ENCODE results near the gene PAFAH1B1.

PAFAH1B1 gene

DNA sequence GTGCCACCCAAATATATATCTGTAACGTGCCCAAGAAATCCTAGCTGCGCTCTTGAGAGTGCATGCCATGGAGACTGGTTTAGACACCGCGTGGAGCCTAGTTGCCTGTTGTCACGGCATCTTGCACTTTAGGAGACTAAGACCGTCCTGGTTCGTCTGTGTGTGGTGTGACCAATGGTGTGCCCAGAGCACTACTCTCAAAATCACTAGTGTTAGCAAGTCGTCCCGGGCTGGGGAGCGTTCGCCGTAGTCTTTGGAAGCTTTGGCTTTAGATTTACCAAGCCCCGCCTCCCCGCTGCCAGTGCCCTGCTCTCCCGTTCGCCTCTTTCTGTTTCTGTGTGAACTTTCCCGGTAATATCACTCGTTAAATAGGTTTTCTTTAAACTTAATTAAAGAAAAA is 91.1 kb downstream of the PAFAH1B1 start:
- ChIA-PET POLR2A (no interaction called here), CTCF (interaction anchor here (0.6 to 4.6 kb wide), 2 partner anchors 9 to 205 kb away, joined by 4 to 24 read pairs; no protein-coding TSS in a partner anchor)
- Histone ChIP-seq H3K4me3 (ENCODE audit: low read depth, low read length) (no peak overlapping the region), H3K27ac (ENCODE audit: extremely low read depth, low read depth, low read length) (no peak overlapping the region), H3K4me1 (ENCODE audit: control insufficient read depth, insufficient read depth, low read length) (no peaks in the 10 kb centered on the region), H3K9me3 (ENCODE audit: control insufficient read depth, insufficient read depth, low read depth, low read length) (no peaks in the 10 kb centered on the region), H3K36me3 (ENCODE audit: control insufficient read depth in 2 of 2, insufficient read depth in 1 of 2, low read length in 2 of 2) (peaks cover 39 to 65% of the 10 kb centered on the region in 2 experiments)
- TF ChIP-seq ZNF175 (tag by site-specific recombination; IDR thresholded peaks at IDR 0.05) (no peak), TCF7L2 (IDR thresholded peaks at IDR 0.05; ENCODE audit: borderline replicate concordance, low read depth, low read length) (no peak), ZBTB6 (tag by site-specific recombination; IDR thresholded peaks at IDR 0.05) (no peak), ZEB2 (tag by site-specific recombination; IDR thresholded peaks at IDR 0.05) (no peak), HOXD13 (CRISPR knock-in tag; IDR thresholded peaks at IDR 0.05; ENCODE audit: borderline replicate concordance) (no peak), GFI1B (tag by site-specific recombination; IDR thresholded peaks at IDR 0.05) (no peak), ZNF555 (tag by site-specific recombination; conservative IDR thresholded peaks at IDR 0.05) (no peak), ZNF623 (tag by site-specific recombination; IDR thresholded peaks at IDR 0.05) (no peak), MEIS1 (CRISPR knock-in tag; IDR thresholded peaks at IDR 0.05; ENCODE audit: borderline replicate concordance) (no peak), ZNF341 (tag by site-specific recombination; IDR thresholded peaks at IDR 0.05; ENCODE audit: low read depth) (no peak)

DNA sequence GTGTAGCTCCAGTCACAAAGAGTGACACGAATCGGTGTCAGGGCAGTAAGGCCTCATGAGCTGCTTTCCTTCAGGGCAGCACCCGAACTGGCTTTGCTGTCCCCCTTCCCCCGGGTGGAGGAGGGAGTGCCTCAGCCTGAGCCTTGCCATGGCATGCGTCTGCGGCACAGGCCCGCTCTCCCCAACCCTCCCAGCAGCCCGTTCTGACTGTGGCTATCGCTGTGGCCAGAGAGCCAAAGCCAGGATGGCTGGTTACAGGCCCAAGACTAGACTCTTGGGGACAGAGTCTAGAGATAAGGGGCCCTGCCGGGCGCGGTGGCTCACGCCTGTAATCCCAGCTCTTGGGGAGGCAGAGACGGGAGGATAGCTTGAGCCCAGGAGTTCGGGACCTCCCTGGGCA is 92.2 kb downstream of the PAFAH1B1 start:
- no peaks in the 10 kb centered on the region for H3K9me3 ChIP-seq (ENCODE audit: control insufficient read depth, insufficient read depth, low read depth, low read length)
- no peaks in the 10 kb centered on the region for H3K4me1 ChIP-seq (ENCODE audit: control insufficient read depth, insufficient read depth, low read length)
- TF ChIP-seq ZNF692 (tag by site-specific recombination; IDR thresholded peaks at IDR 0.05): no peak
- TF ChIP-seq ZNF350 (tag by site-specific recombination; IDR thresholded peaks at IDR 0.05): no peak
- no peak for TF ChIP-seq YY1 (tag by site-specific recombination; IDR thresholded peaks at IDR 0.05)
- TF ChIP-seq ZNF341 (tag by site-specific recombination; IDR thresholded peaks at IDR 0.05; ENCODE audit: low read depth): no peak
- no peak for TF ChIP-seq PRDM4 (tag by site-specific recombination; IDR thresholded peaks at IDR 0.05)
- no peak for TF ChIP-seq SCRT1 (tag by site-specific recombination; IDR thresholded peaks at IDR 0.05; ENCODE audit: borderline replicate concordance)
- H3K36me3 ChIP-seq (ENCODE audit: control insufficient read depth in 2 of 2, insufficient read depth in 1 of 2, low read length in 2 of 2): peaks cover 29 to 62% of the 10 kb centered on the region in 2 experiments
- POLR2A ChIA-PET: interaction anchor here (0.5 to 1.1 kb wide), 3 partner anchors 17 to 93 kb away, joined by 3 to 4 read pairs (median 3); no protein-coding TSS in a partner anchor
- H3K4me3 ChIP-seq (ENCODE audit: low read depth, low read length): no peak overlapping the region
- H3K27ac ChIP-seq (ENCODE audit: extremely low read depth, low read depth, low read length): no peak overlapping the region
- CTCF ChIA-PET: interaction anchor here (1.5 to 4.6 kb wide), 2 partner anchors 11 to 25 kb away, joined by 4 to 24 read pairs; no protein-coding TSS in a partner anchor

DNA sequence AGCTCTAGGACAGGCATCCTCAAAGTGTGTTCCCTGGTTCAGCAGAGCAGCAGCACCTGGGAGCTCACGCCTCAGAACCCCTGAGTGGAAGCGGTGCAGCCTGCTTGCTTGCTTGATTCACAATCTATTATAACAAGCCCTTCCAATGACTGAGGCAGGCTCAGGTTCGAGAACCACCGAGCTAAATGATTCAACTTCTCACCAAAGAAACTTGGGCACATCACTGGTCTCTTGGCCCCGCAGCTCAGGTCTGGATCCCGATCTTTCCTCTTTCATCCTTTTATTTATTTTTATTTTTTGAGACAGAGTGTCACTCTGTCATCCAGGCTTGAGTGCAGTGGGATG is 93.6 kb downstream of the PAFAH1B1 start:
- Histone ChIP-seq H3K4me3 (ENCODE audit: low read depth, low read length) (no peak overlapping the region), H3K36me3 (ENCODE audit: control insufficient read depth in 2 of 2, insufficient read depth in 1 of 2, low read length in 2 of 2) (peaks cover 23 to 60% of the 10 kb centered on the region in 2 experiments), H3K27ac (ENCODE audit: extremely low read depth, low read depth, low read length) (peak overlapping the region; percentile 28; the same call in 1 of the 2 replicates), H3K9me3 (ENCODE audit: control insufficient read depth, insufficient read depth, low read depth, low read length) (no peaks in the 10 kb centered on the region), H3K4me1 (ENCODE audit: control insufficient read depth, insufficient read depth, low read length) (no peaks in the 10 kb centered on the region)
- CTCF ChIA-PET: interaction anchor here (0.7 to 4.6 kb wide), 4 partner anchors 10 to 26 kb away, joined by 3 to 24 read pairs (median 5); no protein-coding TSS in a partner anchor
- POLR2A ChIA-PET: interaction anchor here (0.9 to 2.8 kb wide), 3 partner anchors 8 to 176 kb away, joined by 3 to 9 read pairs (median 5); partner anchors contain the start of gene METTL16
- TF ChIP-seq ZNF114 (tag by site-specific recombination; IDR thresholded peaks at IDR 0.05): no peak
- no peak for TF ChIP-seq ZNF670 (tag by site-specific recombination; IDR thresholded peaks at IDR 0.05; ENCODE audit: low read depth)
- TF ChIP-seq, protein P1, sequence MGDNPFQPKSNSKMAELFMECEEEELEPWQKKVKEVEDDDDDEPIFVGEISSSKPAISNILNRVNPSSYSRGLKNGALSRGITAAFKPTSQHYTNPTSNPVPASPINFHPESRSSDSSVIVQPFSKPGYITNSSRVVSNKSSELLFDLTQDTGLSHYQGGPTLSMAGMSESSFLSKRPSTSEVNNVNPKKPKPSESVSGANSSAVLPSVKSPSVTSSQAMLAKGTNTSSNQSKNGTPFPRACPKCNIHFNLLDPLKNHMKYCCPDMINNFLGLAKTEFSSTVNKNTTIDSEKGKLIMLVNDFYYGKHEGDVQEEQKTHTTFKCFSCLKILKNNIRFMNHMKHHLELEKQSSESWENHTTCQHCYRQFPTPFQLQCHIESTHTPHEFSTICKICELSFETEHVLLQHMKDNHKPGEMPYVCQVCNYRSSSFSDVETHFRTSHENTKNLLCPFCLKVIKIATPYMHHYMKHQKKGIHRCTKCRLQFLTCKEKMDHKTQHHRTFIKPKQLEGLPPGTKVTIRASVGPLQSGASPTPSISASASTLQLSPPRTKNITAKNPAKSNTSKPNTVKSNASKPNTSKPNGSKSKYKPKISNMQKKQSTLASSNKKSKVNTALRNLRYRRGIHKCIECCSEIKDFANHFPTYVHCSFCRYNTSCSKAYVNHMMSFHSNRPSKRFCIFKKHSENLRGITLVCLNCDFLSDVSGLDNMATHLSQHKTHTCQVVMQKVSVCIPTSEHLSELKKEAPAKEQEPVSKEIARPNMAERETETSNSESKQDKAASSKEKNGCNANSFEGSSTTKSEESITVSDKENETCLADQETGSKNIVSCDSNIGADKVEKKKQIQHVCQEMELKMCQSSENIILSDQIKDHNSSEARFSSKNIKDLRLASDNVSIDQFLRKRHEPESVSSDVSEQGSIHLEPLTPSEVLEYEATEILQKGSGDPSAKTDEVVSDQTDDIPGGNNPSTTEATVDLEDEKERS (tag by site-specific recombination; IDR thresholded peaks at IDR 0.05): no peak
- TF ChIP-seq GLIS1 (tag by site-specific recombination; IDR thresholded peaks at IDR 0.05): no peak
- no peak for TF ChIP-seq ZNF18 (tag by site-specific recombination; IDR thresholded peaks at IDR 0.05)
- TF ChIP-seq ZNF600 (tag by site-specific recombination; IDR thresholded peaks at IDR 0.05): peak; percentile 42; the same call in 1 of the 2 replicates
- no peak for TF ChIP-seq ZNF292 (tag by site-specific recombination; IDR thresholded peaks at IDR 0.05; ENCODE audit: borderline replicate concordance, low read depth)

Data from HEK293 (cell line).